Stimulated activated CD4-positive, alpha-beta T cell treated with anti-CD3 and anti-CD28 coated beads, Interleukin-15, amount 100 ng/mL, for 48 hours (primary cell): ENCODE measurements around the gene DPT.

Experiments used
- DNase-seq, 2 donors: peaks; one replicate each; pipeline ENCODE4 v3.0.0-alpha.2; 2020; ENCODE audit warnings: low read depth in 2 of 2

The DPT gene

GRCh38 chr1:168735974-168736373 lies 7.0 kb upstream of the DPT start:
- no peak for DNase-seq

GRCh38 chr1:168734946-168735345 lies 5.9 kb upstream of the DPT start:
- DNase-seq: no peak

- DNase-seq: no peak
Observed at GRCh38 chr1:168734271-168734670, 5.3 kb upstream of the DPT start.

GRCh38 chr1:168733241-168733640 lies 4.2 kb upstream of the DPT start:
- DNase-seq: no peak

- DNase-seq: no peak
Observed at GRCh38 chr1:168732736-168733135, 3.7 kb upstream of the DPT start.

GRCh38 chr1:168731244-168731953 lies 2.4 kb upstream of the DPT start:
- DNase-seq: no peak

GRCh38 chr1:168729405-168729802 lies 398 bp upstream of the DPT start:
- no peak for DNase-seq

- no peak for DNase-seq
Observed at GRCh38 chr1:168726719-168727118, 2.3 kb downstream of the DPT start.

- DNase-seq: no peak
Observed at GRCh38 chr1:168726281-168726680, 2.7 kb downstream of the DPT start.

- DNase-seq: no peak
Observed at GRCh38 chr1:168725831-168726230, 3.2 kb downstream of the DPT start.

- DNase-seq: no peak
Observed at GRCh38 chr1:168725060-168725459, 3.9 kb downstream of the DPT start.

- no peak for DNase-seq
Observed at GRCh38 chr1:168723000-168723399, 6.0 kb downstream of the DPT start.

GRCh38 chr1:168720839-168721238 lies 8.2 kb downstream of the DPT start:
- DNase-seq: no peak

GRCh38 chr1:168719306-168720111 lies 9.5 kb downstream of the DPT start:
- DNase-seq: no peak

- no peak for DNase-seq
Observed at GRCh38 chr1:168717906-168718891, 10.8 kb downstream of the DPT start.

GRCh38 chr1:168714012-168714411 lies 15.0 kb downstream of the DPT start:
- no peak for DNase-seq

- no peak for DNase-seq
Observed at GRCh38 chr1:168709405-168710363, 19.3 kb downstream of the DPT start.

GRCh38 chr1:168708698-168709404 lies 20.2 kb downstream of the DPT start:
- DNase-seq: no peak

GRCh38 chr1:168706391-168706992 lies 22.5 kb downstream of the DPT start:
- DNase-seq: no peak
